ENCODE data around the gene NOS1AP.

NOS1AP gene

DNA sequence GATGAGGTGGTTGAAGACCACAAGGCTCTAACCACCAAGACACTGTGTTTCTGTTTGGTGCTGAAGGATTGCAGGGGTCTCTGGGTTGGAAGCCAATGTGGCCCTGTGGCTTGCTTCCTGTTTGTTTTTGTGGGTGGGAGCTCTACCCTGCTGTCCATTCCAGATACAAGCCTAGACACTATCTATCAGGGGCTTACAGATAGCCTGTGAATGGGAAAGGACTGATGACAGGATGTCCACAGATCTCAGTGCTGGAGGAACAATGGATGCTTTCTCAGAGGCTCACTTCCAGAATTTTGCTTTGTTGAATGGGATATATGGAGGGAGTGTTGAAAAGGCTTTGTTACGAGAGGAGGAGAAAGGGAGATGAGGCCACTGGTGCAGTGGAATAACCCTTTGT lies 69.7 kb downstream of the NOS1AP start:
- DNase-seq: no peak

GRCh38 chr1:162141281-162142054 lies 72.0 kb downstream of the NOS1AP start:
- DNase-seq: no peak

DNA sequence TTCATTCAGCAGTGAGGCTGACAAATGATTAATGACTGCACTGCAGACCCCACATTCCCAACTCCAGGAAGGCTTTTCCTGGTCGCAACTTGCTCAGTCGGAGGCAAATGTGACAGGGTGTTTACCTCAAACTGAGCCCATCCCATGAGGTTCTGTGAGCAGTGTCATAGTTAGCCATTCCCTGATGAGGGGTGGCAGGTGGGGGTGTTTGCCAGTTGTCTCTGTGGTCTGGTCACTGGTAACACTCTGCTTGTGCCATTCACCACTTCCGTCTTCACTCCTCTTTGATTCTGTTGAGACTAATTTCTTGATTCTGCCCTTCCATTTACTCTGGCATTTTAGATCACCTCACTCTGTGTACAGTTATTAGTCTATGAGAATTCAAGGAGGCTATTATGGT lies 73.5 kb downstream of the NOS1AP start:
- no peak for DNase-seq

GRCh38 chr1:162144268-162144667 lies 74.8 kb downstream of the NOS1AP start:
- no peak for DNase-seq

GRCh38 chr1:162144853-162145252 lies 75.4 kb downstream of the NOS1AP start:
- DNase-seq: no peak

GRCh38 chr1:162145280-162145965 lies 75.9 kb downstream of the NOS1AP start:
- no peak for DNase-seq

- no peak for DNase-seq
These were observed 76.6 kb downstream of the NOS1AP start for GRCh38 chr1:162145966-162146696.

GRCh38 chr1:162147760-162148159 lies 78.3 kb downstream of the NOS1AP start:
- no peak for DNase-seq

DNA sequence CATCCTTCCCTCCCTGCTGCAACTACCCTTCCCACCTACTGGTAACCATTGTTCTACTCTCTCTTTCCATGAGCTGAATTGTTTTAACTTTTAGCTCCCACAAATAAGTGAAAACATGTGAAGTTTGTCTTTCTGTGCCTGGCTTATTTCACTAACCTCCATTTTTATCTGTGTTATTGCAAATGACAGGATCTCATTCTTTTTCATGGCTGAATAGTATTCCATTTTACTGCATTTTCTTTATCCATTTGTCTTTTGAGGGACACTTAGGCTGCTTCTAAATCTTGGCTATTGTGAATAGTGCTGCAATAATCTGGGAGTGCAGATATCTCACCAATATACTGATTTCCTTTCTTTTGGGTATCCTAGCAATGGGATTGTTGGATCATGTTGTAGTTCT lies 80.6 kb downstream of the NOS1AP start:
- no peak for DNase-seq

DNA sequence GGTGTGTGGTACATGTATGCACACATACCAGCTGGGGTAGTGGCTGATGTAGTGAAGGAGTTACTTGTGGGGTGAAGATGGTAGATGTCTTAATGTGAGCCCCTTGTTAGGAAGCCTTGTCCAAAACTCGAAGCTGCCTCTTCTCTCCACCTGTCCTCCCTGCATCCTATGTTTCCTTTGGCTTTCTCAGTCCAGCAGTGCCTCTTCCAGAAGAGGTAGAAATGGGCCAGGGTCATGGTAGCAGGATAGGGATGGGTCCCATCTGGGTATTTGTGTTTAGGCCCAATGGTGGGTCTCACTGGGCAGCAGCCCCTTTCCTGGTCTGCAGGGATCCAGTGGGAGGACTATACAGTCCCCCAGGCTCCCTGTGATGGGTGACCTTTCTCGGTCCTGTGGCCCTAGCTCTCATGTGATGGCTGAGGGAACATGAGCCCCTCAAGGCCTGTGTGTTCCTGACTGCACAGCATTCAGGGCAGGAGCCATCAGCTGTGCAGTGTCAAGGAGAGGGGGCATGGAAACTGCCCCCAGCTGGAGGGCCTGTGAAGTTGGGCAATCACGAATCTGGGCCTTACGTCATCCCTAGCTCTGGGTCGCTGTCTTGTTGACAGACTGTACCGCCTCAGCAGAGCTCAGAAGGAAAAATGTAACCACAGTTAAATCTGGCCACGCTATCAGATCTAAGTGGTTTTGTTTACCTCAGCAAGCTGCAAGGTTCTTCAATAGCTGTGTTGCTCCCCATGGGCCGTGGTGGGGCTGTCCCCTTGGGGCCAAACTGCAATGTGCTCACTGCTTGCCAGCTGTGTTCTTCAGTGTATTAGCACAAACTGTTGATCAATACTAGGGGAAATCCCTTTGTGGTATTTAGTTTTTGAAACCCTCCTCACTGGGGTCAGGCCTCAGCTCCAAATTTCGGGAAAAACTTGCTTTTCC lies 82.7 kb downstream of the NOS1AP start:
- no peak for DNase-seq

DNA sequence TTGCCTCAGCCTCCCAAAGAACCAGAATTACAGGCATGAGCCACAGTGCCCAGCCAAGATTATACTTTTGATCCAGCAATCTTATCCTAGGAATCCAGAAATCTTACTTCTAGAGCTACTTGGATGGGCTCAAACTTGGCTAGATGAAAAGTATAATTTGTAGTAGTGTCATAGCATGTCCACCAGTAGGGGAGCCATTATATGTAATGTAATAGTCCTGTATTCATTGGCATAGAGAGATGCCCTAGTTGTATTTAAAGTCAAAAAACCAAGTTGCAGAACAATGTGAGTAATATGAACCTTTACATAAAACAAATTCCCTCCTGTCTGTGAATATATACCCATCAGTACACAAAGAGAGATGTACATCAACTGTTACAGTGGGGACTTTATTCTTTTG lies 83.9 kb downstream of the NOS1AP start:
- no peak for DNase-seq

DNA sequence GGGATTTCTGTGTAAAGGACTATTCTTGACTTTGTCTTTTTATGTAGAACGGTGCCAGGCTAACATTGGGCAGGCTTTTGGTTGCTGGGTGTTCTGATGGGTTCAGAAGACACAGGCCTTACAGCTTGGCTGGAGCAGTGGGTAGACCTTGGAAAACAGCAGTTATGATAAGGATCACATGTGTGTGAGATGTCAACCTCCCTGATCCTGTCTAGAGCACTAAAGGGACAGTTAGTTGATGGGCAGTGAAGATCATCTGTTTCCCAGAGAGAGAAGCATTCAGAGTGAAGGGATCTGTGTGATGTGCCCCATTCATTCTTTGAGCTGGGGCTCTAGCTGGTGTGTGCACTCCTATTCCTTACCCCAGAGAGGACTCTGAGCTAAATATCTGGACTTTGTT lies 88.0 kb downstream of the NOS1AP start:
- no peak for DNase-seq

DNA sequence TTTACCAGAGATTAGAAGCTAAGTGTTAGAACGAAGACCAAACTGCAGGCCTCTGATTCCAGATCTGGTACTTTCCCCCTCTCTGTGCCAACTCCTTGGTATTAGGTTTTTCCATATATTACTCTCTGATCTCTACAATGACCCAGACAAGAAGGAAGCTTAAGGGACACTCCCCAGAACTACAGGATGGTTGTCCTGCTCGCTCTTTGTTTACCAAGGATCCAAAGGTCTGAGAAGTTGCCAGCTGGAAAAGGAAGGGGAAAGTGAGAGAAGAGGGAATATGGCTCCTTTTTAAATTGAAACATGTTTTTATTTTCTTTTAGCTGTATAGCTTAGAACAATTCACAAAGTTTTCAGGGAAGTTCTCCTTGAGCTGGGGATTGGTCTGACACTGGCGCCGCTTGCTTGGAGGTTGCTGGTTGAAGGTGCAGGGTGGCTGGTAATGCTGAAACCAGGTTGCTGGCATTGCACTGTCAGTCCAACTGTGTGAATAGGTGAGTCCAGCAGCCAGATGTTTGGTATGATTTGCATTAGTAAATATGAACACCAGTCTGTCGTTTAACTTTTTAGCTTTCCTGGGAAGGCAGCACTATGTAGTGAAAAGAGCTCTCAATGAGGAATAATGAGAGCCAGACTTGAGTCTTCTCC lies 89.3 kb downstream of the NOS1AP start:
- DNase-seq: no peak

DNA sequence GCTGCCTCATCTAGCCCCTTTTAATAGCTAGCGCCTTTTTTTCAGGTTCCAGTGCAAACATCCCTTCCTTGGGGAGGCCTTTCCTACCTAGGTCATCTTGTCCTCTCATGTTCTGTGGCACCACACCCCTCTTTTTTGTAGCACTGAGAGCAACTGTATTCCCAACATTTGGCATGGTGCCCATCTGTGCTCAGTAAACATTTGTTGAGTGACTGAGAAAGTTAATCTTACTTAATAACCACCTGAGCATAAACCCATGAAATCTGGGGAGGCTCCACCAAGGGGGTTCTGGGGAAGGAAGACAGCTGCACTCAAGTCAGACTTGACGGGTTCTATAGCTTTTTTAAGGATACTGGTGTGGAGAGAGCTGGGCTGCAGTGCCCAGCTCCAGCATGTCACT lies 90.0 kb downstream of the NOS1AP start:
- no peak for DNase-seq

DNA sequence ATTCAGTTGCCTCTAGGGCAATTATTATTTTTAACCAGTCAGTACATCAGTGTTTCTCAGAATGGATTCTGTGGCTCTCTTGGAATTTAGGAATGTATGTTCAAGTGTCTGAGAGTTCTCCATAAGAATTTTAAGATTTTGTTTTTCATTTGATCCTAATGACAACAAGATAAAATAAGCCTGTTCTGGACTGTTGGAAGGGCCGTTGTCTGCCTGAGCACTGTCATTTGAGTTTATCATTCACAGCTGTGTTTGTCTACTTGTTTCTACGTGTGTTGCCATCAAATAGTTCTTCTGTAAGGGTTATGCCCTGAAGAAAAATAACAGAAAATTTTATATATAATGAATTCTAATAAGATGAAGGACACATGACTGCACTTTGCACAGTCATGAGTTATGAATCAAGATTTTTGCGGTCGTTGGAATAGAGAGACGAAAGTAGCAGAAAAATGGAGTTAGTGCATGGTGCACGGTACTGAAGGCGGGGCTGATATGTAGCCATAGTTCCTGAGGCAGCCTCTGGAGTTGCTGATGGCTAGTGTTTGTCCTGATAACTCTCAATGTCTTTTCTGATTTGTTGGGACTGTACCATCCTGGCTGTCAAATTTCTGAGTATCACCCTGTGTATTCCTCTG lies 92.5 kb downstream of the NOS1AP start:
- DNase-seq: no peak

GRCh38 chr1:162165528-162165927 lies 96.0 kb downstream of the NOS1AP start:
- no peak for DNase-seq

DNA sequence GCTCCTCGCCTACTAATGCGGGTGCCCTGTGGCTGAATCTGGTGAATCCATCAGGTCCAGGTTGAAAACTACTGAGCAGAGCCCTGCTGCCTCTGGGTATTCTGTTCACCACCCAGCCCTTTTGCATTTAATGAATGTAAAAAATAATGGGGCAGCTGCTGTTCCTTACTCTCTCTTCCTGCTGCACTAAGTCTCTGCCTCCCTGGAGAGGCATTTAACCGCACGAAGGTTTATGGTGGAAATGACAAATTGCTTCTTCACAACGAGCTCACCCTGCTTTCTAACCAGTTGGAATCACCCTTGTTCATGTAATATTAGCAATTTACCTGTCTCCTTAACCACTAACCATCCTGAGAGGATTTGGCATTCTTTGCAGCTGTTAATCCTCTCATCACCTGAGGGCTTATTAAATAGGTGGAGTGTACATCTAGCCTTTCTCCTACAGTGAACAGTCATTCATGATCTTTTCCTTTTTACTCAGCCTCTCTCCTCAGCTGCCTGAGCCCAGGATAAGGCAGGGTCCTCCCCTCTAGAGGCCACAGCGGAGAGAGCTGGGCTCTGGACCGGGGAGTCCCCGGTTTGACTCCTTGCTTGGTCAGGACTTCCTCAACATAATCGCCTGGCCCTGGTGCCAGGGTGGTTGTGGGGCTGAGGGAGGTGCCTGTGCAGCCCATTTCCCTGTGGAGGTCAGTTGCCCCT lies 97.6 kb downstream of the NOS1AP start:
- no peak for DNase-seq

- no peak for DNase-seq
These were observed 98.8 kb downstream of the NOS1AP start for GRCh38 chr1:162168261-162168660.

DNA sequence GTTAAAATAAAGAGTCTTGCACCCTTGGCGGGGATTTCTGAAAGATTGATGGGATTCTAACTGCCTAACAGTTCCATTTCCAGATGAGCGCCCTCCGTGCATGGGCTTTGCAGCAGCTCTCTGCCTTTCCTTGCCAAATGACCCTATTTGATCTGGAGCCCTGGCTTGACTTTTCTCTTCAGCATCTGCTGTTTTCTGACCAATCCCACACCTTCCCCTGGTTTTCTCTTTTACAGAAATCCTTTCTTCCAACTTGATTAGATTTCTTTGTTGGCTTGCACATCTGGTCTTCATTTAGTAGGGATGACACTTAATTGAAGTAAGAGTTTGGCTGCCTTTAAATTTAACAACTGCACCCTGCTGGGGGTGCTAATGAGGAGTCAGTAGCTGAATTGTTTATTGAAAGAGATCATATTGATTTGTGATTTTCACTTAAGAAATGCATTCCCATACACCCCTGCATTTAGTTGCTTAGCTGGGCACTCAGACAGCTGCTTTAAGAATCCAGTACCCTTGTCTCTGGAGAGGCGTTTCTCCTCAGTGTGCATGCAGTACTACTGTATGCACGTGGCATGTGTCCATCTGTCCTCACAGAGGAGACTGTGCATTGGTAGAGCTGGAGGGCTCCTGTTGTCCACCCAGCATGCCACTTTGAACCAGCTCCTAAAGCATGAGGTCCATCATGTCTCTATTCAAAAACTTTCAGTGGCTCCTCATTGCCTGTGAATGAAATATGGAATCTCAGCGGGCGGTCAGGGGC lies 99.7 kb downstream of the NOS1AP start:
- no peak for DNase-seq

GRCh38 chr1:162171111-162171510 lies 101.6 kb downstream of the NOS1AP start:
- no peak for DNase-seq
